HCT116 (cell line): Measurements from ENCODE around the gene TNC. TPM values are rescaled to one million over a fixed set of nuclear protein-coding genes. Genes with fewer than 3 reads are reported as not detected.

ENCODE experiments used
- ATAC-seq: fragments of 200-7000 bp; cut with Tn5 transposase; 2 replicates; pipeline ENCODE4 v1.9.1; 2020; ENCODE audit warnings: mild to moderate bottlenecking, moderate library complexity
- BruUV-seq: library from RNA; stranded (reverse); fragments of 400-500 nt; replicated peaks from 2 replicates; lab custom pipeline; 2021; lab: Mats Ljungman, UMichigan
- CTCF ChIA-PET: fragments of 300-600 bp; sonication (Branson Sonifier 250); formaldehyde crosslinking; loops from one replicate; lab custom pipeline; 2021; ENCODE audit warnings: antibody characterized with exemption; lab: Charles Lee
- POLR2A ChIA-PET: fragments of 300-600, 350-600 bp; sonication (Branson Sonifier 250); formaldehyde crosslinking; loops from one replicate; lab custom pipeline; 2021; ENCODE audit warnings: antibody characterized with exemption; lab: Charles Lee
- RAD21 ChIA-PET, 2 experiments: fragments of 300-600 bp; sonication (Branson Sonifier 250); formaldehyde crosslinking; loops; one replicate each; lab custom pipeline; 2023; ENCODE audit warnings: low total read pairs in 2 of 2; ENCODE audit not compliant: uncharacterized antibody in 2 of 2, unreplicated experiment in 2 of 2, low non-redundant PET in 1 of 2; lab: Charles Lee
- DNase-seq: peaks from one replicate; pipeline ENCODE4 v3.0.0-alpha.2; 2010; ENCODE audit warnings: low read depth, low spot score
- H2AFZ ChIP-seq: fragments of 200-600 bp; shearing (Covaris generic), sonication (generic); 2 replicates; pipeline ENCODE4 v1.6.1; 2017; ENCODE audit warnings: low read depth, mixed run types, mixed read lengths, antibody characterized with exemption, low read length; ENCODE audit not compliant: poor library complexity, severe bottlenecking
- H3K27ac ChIP-seq: 2 replicates; pipeline ENCODE4 v1.5.1; 2012; ENCODE audit warnings: low read depth, low read length
- H3K27me3 ChIP-seq: fragments of 200-600 bp; sonication (generic); 2 replicates; pipeline ENCODE4 v1.6.1; 2016; ENCODE audit warnings: mixed run types, low read length, mixed read lengths; ENCODE audit not compliant: insufficient read depth
- H3K36me3 ChIP-seq, 2 experiments: fragments of 200-500 bp in 1 of 2; fragments of 200-600 bp in 1 of 2; sonication (Bioruptor generic) in 1 of 2; sonication (generic) in 1 of 2; 2 replicates each; pipeline versions ENCODE4 v1.5.1 to v1.6.1; 2014 to 2016; ENCODE audit warnings: low read length in 2 of 2, inconsistent platforms in 1 of 2, mixed read lengths in 1 of 2, mixed run types in 1 of 2; ENCODE audit not compliant: insufficient read depth in 2 of 2, control insufficient read depth in 1 of 2
- H3K4me1 ChIP-seq, 2 experiments: fragments of 200-600 bp in 1 of 2; sonication (generic) in 1 of 2; 2 replicates each; pipeline versions ENCODE4 v1.5.1 to v1.6.1; 2012 to 2017; ENCODE audit warnings: low read length in 2 of 2, inconsistent platforms in 1 of 2, mild to moderate bottlenecking in 1 of 2, mixed read lengths in 1 of 2, mixed run types in 1 of 2, moderate library complexity in 1 of 2; ENCODE audit not compliant: insufficient read depth in 2 of 2, control insufficient read depth in 1 of 2
- H3K4me2 ChIP-seq: fragments of 200-600 bp; sonication (generic); 2 replicates; pipeline ENCODE4 v1.6.1; 2017; ENCODE audit warnings: mixed run types, low read length, mixed read lengths
- H3K4me3 ChIP-seq, 2 experiments: fragments of 200-600 bp in 1 of 2; sonication (generic) in 1 of 2; replicated peaks in 1 of 2; 2 replicates each; pipeline ENCODE4 v1.5.1; 2011 to 2016; ENCODE audit warnings: low read length in 2 of 2, control low read depth in 1 of 2, low read depth in 1 of 2, mild to moderate bottlenecking in 1 of 2, mixed read lengths in 1 of 2, mixed run types in 1 of 2
- H3K79me2 ChIP-seq: fragments of 200-600 bp; sonication (generic); 2 replicates; pipeline ENCODE4 v1.6.1; 2017; ENCODE audit warnings: mild to moderate bottlenecking, mixed run types, low read length, moderate library complexity, mixed read lengths; ENCODE audit not compliant: insufficient read depth
- H3K9ac ChIP-seq: fragments of 200-600 bp; sonication (generic); 2 replicates; pipeline ENCODE4 v1.6.1; 2016; ENCODE audit warnings: low read length, mixed read lengths
- H3K9me2 ChIP-seq: fragments of 200-600 bp; sonication (generic), shearing (Covaris generic); 2 replicates; pipeline ENCODE4 v1.6.1; 2017; ENCODE audit warnings: mixed run types, mild to moderate bottlenecking, moderate library complexity; ENCODE audit not compliant: insufficient read depth
- H3K9me3 ChIP-seq, 2 experiments: fragments of 200-500 bp in 1 of 2; fragments of 200-600 bp in 1 of 2; sonication (Bioruptor generic) in 1 of 2; sonication (generic) in 1 of 2; 2 replicates each; pipeline ENCODE4 v1.6.1; 2014 to 2017; ENCODE audit warnings: low read length in 2 of 2, mixed read lengths in 2 of 2, inconsistent platforms in 1 of 2, low read depth in 1 of 2, mild to moderate bottlenecking in 1 of 2, mixed run types in 1 of 2, moderate library complexity in 1 of 2; ENCODE audit not compliant: control insufficient read depth in 1 of 2, insufficient read depth in 1 of 2
- H4K20me1 ChIP-seq: fragments of 200-600 bp; sonication (generic), shearing (Covaris generic); 2 replicates; pipeline ENCODE4 v1.6.1; 2017; ENCODE audit warnings: mixed run types, mild to moderate bottlenecking, moderate library complexity; ENCODE audit not compliant: insufficient read depth
- ATF3 ChIP-seq: IDR thresholded peaks from 2 replicates; pipeline ENCODE4 v1.6.1; 2012
- CBX3 ChIP-seq: IDR thresholded peaks from 2 replicates; pipeline ENCODE4 v1.6.1; 2012; ENCODE audit warnings: low read depth
- CTCF ChIP-seq, 3 experiments: fragments of 200-600 bp in 1 of 3; sonication (generic) in 1 of 3; IDR thresholded peaks in 2 of 3; conservative IDR thresholded peaks in 1 of 3; 2 replicates each; pipeline ENCODE4 v1.5.1; 2012 to 2017; ENCODE audit warnings: low read depth in 2 of 3, low read length in 2 of 3, antibody characterized with exemption in 1 of 3, borderline replicate concordance in 1 of 3, control low read depth in 1 of 3, mild to moderate bottlenecking in 1 of 3, mixed read lengths in 1 of 3, mixed run types in 1 of 3, moderate library complexity in 1 of 3; ENCODE audit not compliant: insufficient read depth in 1 of 3
- EGR1 ChIP-seq: IDR thresholded peaks from 2 replicates; pipeline ENCODE4 v1.6.1; 2012; ENCODE audit warnings: low read depth
- FOSL1 ChIP-seq: IDR thresholded peaks from 2 replicates; pipeline ENCODE4 v1.6.1; 2012; ENCODE audit warnings: low read depth
- JUND ChIP-seq: IDR thresholded peaks from 2 replicates; pipeline ENCODE4 v1.6.1; 2012
- POLR2AphosphoS5 ChIP-seq: IDR thresholded peaks from 2 replicates; pipeline ENCODE4 v1.6.1; 2011; ENCODE audit warnings: mild to moderate bottlenecking, low read depth, low read length, moderate library complexity
- REST ChIP-seq: IDR thresholded peaks from 2 replicates; pipeline ENCODE4 v1.6.1; 2012; ENCODE audit warnings: low read depth
- SIN3A ChIP-seq: IDR thresholded peaks from 2 replicates; pipeline ENCODE4 v1.6.1; 2012; ENCODE audit warnings: low read depth
- SP1 ChIP-seq: IDR thresholded peaks from 2 replicates; pipeline ENCODE4 v1.6.1; 2012; ENCODE audit warnings: low read depth
- TCF7L2 ChIP-seq: IDR thresholded peaks from 2 replicates; pipeline ENCODE4 v1.7.0; 2011; ENCODE audit warnings: borderline replicate concordance, inconsistent platforms; ENCODE audit not compliant: insufficient read depth, insufficient read length; ENCODE audit errors: extremely low read depth
- ZBTB33 ChIP-seq: IDR thresholded peaks from 2 replicates; pipeline ENCODE4 v1.6.1; 2011; ENCODE audit warnings: mild to moderate bottlenecking, low read length, moderate library complexity; ENCODE audit not compliant: insufficient replicate concordance; ENCODE audit errors: extremely low read depth
- ZNF274 ChIP-seq: fragments of 200-500 bp; sonication (Bioruptor generic); IDR thresholded peaks from 2 replicates; pipeline ENCODE4 v1.6.1; 2014; ENCODE audit warnings: mild to moderate bottlenecking, low read depth, low read length, inconsistent platforms
- intact Hi-C: fragments of 100-400 bp; cut with micrococcal nuclease; formaldehyde crosslinking; loops from 2 replicates; pipeline ENCODE4 v1.10.0; 2022
- total RNA-seq: library from RNA; stranded (reverse); gene quantifications from one replicate; pipeline ENCODE4 v1.2.1, GENCODE V29; 2021; ENCODE audit not compliant: unreplicated experiment

TNC gene
- total RNA-seq, 1 experiment from 2014 or later = 0.49 TPM

GRCh38 chr9:115164511-115164974 is 46.6 kb upstream of the TNC start (continued):
- TF ChIP-seq ZBTB33 = peak; percentile 26

DNA sequence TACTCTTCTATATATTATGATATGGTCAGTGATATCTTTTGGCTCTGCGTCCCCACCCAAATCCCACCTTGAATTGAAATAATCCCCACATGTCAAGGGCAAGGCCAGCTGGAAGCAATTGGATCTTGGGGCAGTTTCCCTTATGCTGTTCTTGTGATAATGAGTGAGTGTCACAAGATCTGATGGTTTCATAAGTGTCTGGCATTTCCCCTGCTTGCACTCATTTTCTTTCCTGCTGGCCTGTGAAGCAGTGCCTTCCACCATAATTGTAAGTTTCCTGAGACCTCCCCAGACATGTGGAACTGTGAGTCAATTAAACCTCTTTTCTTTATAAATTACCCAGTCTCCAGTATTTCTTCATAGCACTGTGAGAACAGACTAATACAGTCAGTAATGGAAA is 45.0 kb upstream of the TNC start:
- Histone ChIP-seq H3K4me1 (peaks cover 24 to 55% of the 10 kb centered on the region in 2 experiments), H3K79me2 (no peaks in the 10 kb centered on the region), H3K27me3 (no peaks in the 10 kb centered on the region), H4K20me1 (no peaks in the 10 kb centered on the region), H3K9me2 (no peaks in the 10 kb centered on the region), H3K4me3 (no peak overlapping the region), H3K9me3 (no peaks in the 10 kb centered on the region), H3K9ac (no peak overlapping the region), H3K27ac (no peak overlapping the region), H3K4me2 (no peak overlapping the region), H3K36me3 (no peaks in the 10 kb centered on the region), H2AFZ (no peak overlapping the region)
- POLR2A ChIA-PET = no interaction called here
- TF ChIP-seq CBX3 (no peak), EGR1 (no peak), JUND (no peak), ZNF274 (no peak), SIN3A (no peak), CTCF (IDR thresholded peaks at IDR 0.05 in 2 of 3, conservative IDR thresholded peaks at IDR 0.05 in 1 of 3; ENCODE audit: borderline replicate concordance in 1 of 3, insufficient read depth in 1 of 3, low read depth in 2 of 3, low read length in 2 of 3) (no peak), REST (no peak), POLR2AphosphoS5 (no peak), FOSL1 (no peak), SP1 (no peak), ATF3 (no peak), TCF7L2 (no peak)
- CTCF ChIA-PET = no interaction called here
- RAD21 ChIA-PET = no interaction called here
- DNase-seq (no peak), ATAC-seq (no peak)
- no TSS peak for BruUV-seq
- intact Hi-C loops = no loop called here
